Aorta (tissue), 5 donors: Measurements from ENCODE around the gene CTIF. TPM values are rescaled to one million over a fixed set of nuclear protein-coding genes. Genes with fewer than 3 reads are reported as not detected.

ENCODE experiments used
- ATAC-seq: fragments of 200-7000 bp; cut with Tn5 transposase; one replicate; pipeline ENCODE4 v1.9.1; 2022; ENCODE audit warnings: moderate library complexity; ENCODE audit not compliant: low FRiP score
- DNase-seq, 2 donors: peaks; one replicate each; pipeline ENCODE4 v3.0.0-alpha.2; 2020
- H3K27ac ChIP-seq, 2 donors: one replicate each; pipeline ENCODE4 v1.5.1; 2013; ENCODE audit warnings: low read length in 2 of 2, mild to moderate bottlenecking in 2 of 2, moderate library complexity in 2 of 2, control low read depth in 1 of 2, inconsistent platforms in 1 of 2, low read depth in 1 of 2
- H3K27me3 ChIP-seq, 2 donors: one replicate each; pipeline ENCODE4 v1.6.1; 2013; ENCODE audit warnings: control low read depth in 1 of 2, low read length in 1 of 2, mild to moderate bottlenecking in 1 of 2, moderate library complexity in 1 of 2; ENCODE audit not compliant: insufficient read depth in 2 of 2, control insufficient read depth in 1 of 2
- H3K36me3 ChIP-seq, 2 donors: one replicate each; pipeline ENCODE4 v1.6.1; 2013; ENCODE audit warnings: control low read depth in 1 of 2, low read length in 1 of 2, mild to moderate bottlenecking in 1 of 2; ENCODE audit not compliant: insufficient read depth in 2 of 2, control insufficient read depth in 1 of 2
- H3K4me1 ChIP-seq, 2 donors: one replicate each; pipeline ENCODE4 v1.6.1; 2013; ENCODE audit warnings: low read length in 2 of 2, control low read depth in 1 of 2, mild to moderate bottlenecking in 1 of 2, moderate library complexity in 1 of 2; ENCODE audit not compliant: insufficient read depth in 2 of 2, control insufficient read depth in 1 of 2
- H3K4me3 ChIP-seq, 2 donors: one replicate each; pipeline ENCODE4 v1.5.1; 2013; ENCODE audit warnings: low read length in 2 of 2, control low read depth in 1 of 2, mild to moderate bottlenecking in 1 of 2
- H3K9me3 ChIP-seq: one replicate; pipeline ENCODE4 v1.6.1; 2013; ENCODE audit warnings: mild to moderate bottlenecking, low read length; ENCODE audit not compliant: control insufficient read depth
- WGBS, 2 donors: extraction: QIAGEN DNeasy Blood & Tissue Kit; methylation state at CpG; one replicate each; pipeline ENCODE4 v1.1.7; 2013; 5-methylcytosine and 5-hydroxymethylcytosine counted together
- intact Hi-C, 2 donors: fragments of 100-400 bp; cut with DNase I; formaldehyde crosslinking; loops; one replicate each; pipeline versions ENCODE4 v1.14.2 to v1.15.0; 2022
- polyA plus RNA-seq, 2 donors: library from polyadenylated mRNA; stranded (reverse); fragments of 200-250 nt; gene quantifications; one replicate each; pipeline ENCODE4 v1.2.3, GENCODE V29; 2013
- total RNA-seq, 2 donors: library from RNA; stranded (reverse); fragmentation: NEBNext Ultra II Directional; extraction: Animal tissue kit (Norgen Biotek cat#: 25700); gene quantifications; one replicate each; pipeline ENCODE4 v1.2.1, GENCODE V29; 2021
- donor health status: healthy with polysubstance abuse.
- donor health status: Bipolar disorder and iron deficiency.
- donor health status: DM: no; HTN: no; CAD: no.
- donor health status: DM: no; HTN: no; CAD: no.
- donor health status: DM: yes; HTN: yes; CAD: no.

Gene CTIF
- total and polyA plus RNA-seq, 4 donors = 14.4 to 113 (median 93.4) TPM

DNA sequence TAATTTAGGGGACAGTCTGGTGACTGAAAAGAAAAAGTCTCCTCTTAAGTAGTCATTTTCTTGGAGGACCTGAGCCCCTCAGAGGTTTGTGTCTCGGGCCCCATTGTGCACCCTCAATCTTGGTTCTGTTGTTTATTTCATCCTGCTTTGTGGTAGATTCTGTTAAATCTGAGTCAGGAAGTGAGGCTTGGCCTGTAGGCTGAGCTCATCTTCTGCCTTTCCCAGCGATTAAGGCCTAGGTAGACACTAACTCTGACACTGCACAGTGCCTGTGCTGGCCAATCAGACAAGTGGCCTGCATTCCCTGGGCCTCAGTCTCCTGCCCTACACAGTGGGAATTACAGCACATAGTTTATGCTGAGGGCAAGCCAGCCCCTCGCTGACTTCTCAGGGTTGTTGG, 80.2 kb downstream of the CTIF start:
- Histone ChIP-seq H3K9me3 (no peaks in the 10 kb centered on the region), H3K4me1 (peaks cover 2 to 6% of the 10 kb centered on the region in 2 donors)
- intact Hi-C loops = no loop called here

DNA sequence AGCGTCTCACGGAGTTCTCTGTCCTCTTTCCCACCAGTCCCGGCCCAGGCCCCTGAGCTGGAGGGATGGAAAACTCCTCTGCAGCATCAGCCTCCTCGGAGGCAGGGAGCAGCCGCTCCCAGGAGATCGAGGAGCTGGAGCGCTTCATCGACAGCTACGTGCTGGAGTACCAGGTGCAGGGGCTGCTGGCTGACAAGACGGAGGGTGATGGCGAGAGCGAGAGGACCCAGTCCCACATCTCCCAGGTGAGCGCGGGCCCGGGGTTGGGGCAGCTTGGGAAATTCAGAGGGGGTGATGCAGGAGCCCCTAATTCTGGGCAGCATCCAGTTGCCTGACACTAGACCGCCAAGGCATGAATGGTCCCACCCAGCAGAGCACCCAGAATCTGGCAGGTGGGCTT, 80.7 kb downstream of the CTIF start:
- no peaks in the 10 kb centered on the region for H3K9me3 ChIP-seq
- WGBS, 2 donors = 94 to 95% methylated on average over 16 of the region's 16 CpGs
- DNase-seq (peak in 1 of 2 donors; percentile 32), ATAC-seq (no peak)
- H3K4me1 ChIP-seq = peaks cover 2 to 9% of the 10 kb centered on the region in 2 donors
- intact Hi-C loops = no loop called here
- H3K27ac ChIP-seq = no peak overlapping the region
- H3K36me3 ChIP-seq = no peaks in the 10 kb centered on the region
- H3K4me3 ChIP-seq = no peak overlapping the region
- H3K27me3 ChIP-seq = no peaks in the 10 kb centered on the region

More for the DNA sequence above, 80.2 kb downstream of the CTIF start:
- 95 to 96% methylated on average over 3 of the region's 3 CpGs for WGBS, 2 donors
- Histone ChIP-seq H3K36me3 (no peaks in the 10 kb centered on the region), H3K27me3 (no peaks in the 10 kb centered on the region), H3K4me3 (no peak overlapping the region), H3K27ac (no peak overlapping the region)
- DNase-seq = no peak
- ATAC-seq = no peak

DNA sequence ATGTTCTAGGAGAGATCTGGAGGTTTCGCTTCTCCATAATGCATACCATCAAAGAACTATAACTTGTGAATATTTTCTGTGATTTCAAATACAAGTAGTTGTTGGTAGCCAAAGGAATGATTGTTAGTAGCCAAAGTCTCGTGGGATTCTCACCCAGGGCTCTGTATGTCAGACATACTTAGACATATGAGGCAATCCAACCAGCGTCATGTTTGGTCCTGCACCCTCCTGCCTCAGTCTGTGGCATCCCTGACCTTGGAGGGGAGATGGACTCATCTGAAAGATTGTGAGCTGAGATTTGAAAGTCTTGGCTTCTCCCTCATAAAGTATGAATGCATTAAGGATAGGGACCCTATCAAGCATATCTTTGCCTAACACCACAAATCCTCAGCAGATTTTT, 81.2 kb downstream of the CTIF start:
- Histone ChIP-seq H3K4me3 (no peak overlapping the region), H3K36me3 (no peaks in the 10 kb centered on the region), H3K9me3 (no peaks in the 10 kb centered on the region), H3K27me3 (no peaks in the 10 kb centered on the region), H3K4me1 (peaks cover 2 to 9% of the 10 kb centered on the region in 2 donors), H3K27ac (no peak overlapping the region)
- intact Hi-C loops = no loop called here
- DNase-seq = no peak
- 96% methylated on average over 3 of the region's 3 CpGs for WGBS, 2 donors
- no peak for ATAC-seq

GRCh38 chr18:48621240-48621639, 82.4 kb downstream of the CTIF start:
- Histone ChIP-seq H3K4me1 (peaks cover 2 to 9% of the 10 kb centered on the region in 2 donors), H3K9me3 (no peaks in the 10 kb centered on the region), H3K4me3 (no peak overlapping the region), H3K27ac (no peak overlapping the region), H3K36me3 (no peaks in the 10 kb centered on the region), H3K27me3 (no peaks in the 10 kb centered on the region)
- WGBS, 2 donors = 93 to 94% methylated on average over 8 of the region's 8 CpGs
- intact Hi-C loops = no loop called here
- DNase-seq (no peak), ATAC-seq (no peak)

DNA sequence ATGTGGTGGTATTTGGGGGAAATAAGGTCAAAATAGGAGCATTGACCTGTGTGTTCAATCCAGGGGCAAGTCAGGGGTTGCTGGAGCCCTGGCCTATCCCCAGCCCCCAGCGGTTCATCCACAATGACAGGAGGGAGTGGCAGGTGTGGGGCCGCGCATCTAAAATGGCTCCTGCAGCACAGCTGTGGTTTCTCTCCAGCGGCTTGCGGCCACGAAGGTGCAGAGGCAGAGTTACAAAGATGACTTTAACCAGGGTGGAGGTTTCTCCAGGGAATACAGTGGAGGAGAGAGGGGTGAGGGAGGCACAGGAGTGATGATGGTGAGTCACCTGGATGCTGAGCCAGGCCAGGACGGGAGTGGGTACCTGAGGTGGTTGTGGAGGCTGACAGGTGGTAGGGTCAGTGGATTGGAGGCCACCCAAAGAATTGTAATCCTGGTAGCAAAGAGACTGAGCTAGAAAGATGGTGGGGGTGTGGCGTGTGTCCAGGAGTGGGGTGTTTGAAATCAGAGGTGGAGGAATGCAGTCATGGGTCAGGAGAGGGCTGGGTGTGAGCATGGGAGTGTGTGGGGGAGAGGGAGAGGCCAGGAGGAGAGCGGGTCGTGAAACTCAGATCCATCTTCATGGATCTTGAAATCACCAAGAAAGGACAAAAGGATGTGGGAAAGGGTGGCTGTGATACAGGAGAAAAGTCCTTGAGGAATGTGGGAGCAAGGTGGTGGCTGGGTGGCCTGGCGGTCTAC, 83.2 kb downstream of the CTIF start:
- WGBS, 2 donors = 87% methylated on average over 11 of the region's 11 CpGs
- H3K4me1 ChIP-seq = peaks cover 2 to 9% of the 10 kb centered on the region in 2 donors
- H3K36me3 ChIP-seq = no peaks in the 10 kb centered on the region
- H3K27me3 ChIP-seq = no peaks in the 10 kb centered on the region
- H3K4me3 ChIP-seq = no peak overlapping the region
- H3K9me3 ChIP-seq = no peaks in the 10 kb centered on the region
- ATAC-seq (no peak), DNase-seq (no peak)
- intact Hi-C loops = loop anchor here in 1 of 2 donors (2.0 kb wide), 1 partner anchor 81 kb away; no protein-coding TSS in a partner anchor
- peak overlapping the region in 1 of 2 donors; percentile 65 for H3K27ac ChIP-seq

- Histone ChIP-seq H3K9me3 (no peaks in the 10 kb centered on the region), H3K4me1 (peaks cover 2 to 9% of the 10 kb centered on the region in 2 donors), H3K27me3 (no peaks in the 10 kb centered on the region), H3K4me3 (no peak overlapping the region), H3K27ac (peak overlapping the region in 1 of 2 donors; percentile 65), H3K36me3 (no peaks in the 10 kb centered on the region)
- intact Hi-C loops = loop anchor here in 1 of 2 donors (2.0 kb wide), 1 partner anchor 82 kb away; no protein-coding TSS in a partner anchor
- DNase-seq (peak; percentile 75 to 84), ATAC-seq (no peak)
- 28 to 29% methylated on average over 13 of the region's 13 CpGs for WGBS, 2 donors
These were observed 84.1 kb downstream of the CTIF start for GRCh38 chr18:48622911-48623431.

DNA sequence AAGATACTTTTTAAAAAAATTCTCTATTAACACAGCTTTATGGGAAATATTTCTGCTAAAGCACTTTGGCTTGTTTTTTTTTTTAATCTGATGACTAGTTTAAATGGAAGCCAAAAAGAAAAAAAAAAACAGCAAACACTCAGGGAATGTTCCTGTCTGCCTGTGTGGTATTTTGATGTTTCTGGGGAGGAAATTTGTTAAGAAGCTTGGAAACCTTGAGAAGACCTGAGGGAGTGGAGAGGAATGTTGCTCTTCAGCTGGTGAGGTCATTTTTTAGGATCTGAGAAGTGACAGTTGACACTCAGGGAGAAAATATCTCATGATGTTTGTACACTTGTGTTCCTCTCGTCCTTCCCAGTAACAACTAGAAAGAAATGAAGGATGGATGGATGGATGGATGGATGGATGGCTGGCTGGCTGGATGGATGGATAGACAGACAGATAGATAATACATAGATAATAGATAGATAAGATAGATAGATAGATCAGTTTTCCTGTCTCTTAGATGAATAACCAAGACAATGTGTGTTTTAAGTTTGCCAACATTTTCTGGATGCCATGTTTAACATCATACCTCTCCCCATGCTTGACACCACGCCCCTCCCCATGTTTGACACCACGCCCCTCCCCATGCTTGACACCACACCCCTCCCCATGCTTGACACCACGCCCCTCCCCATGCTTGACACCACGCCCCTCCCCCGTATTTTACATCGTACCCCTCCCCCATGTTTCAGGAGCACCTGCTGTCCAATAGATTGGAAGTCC, 84.8 kb downstream of the CTIF start:
- ATAC-seq (no peak), DNase-seq (no peak)
- WGBS, 2 donors = 69 to 77% methylated on average over 7 of the region's 7 CpGs
- H3K4me1 ChIP-seq = peaks cover 2 to 9% of the 10 kb centered on the region in 2 donors
- H3K27ac ChIP-seq = peak overlapping the region; percentile 15 to 69
- H3K9me3 ChIP-seq = no peaks in the 10 kb centered on the region
- peaks cover 0 to under 1% of the 10 kb centered on the region in 2 donors for H3K36me3 ChIP-seq
- no peak overlapping the region for H3K4me3 ChIP-seq
- intact Hi-C loops = loop anchor here in 1 of 2 donors (2.0 kb wide), 1 partner anchor 83 kb away; no protein-coding TSS in a partner anchor
- no peaks in the 10 kb centered on the region for H3K27me3 ChIP-seq

- DNase-seq = no peak
- Histone ChIP-seq H3K27ac (no peak overlapping the region), H3K36me3 (peaks cover 0 to 4% of the 10 kb centered on the region in 2 donors), H3K4me1 (peaks cover 2 to 9% of the 10 kb centered on the region in 2 donors), H3K4me3 (no peak overlapping the region), H3K9me3 (no peaks in the 10 kb centered on the region), H3K27me3 (no peaks in the 10 kb centered on the region)
- intact Hi-C loops = no loop called here
- ATAC-seq = no peak
- WGBS, 2 donors = 94 to 95% methylated on average over 4 of the region's 4 CpGs
These were observed 86.0 kb downstream of the CTIF start for GRCh38 chr18:48624856-48625255.
